Breast epithelium (tissue), 3 donors: ENCODE measurements around the gene TENM4.

Experiments used
- POLR2A ChIP-seq: fragments of 450-650 bp; IDR thresholded peaks from one replicate; pipeline ENCODE4 v1.6.1; 2016; ENCODE audit warnings: antibody characterized with exemption, mild to moderate bottlenecking, moderate library complexity
- TF ChIP-seq, protein P1 (sequence below), 3 donors: fragments of 450-650 bp; IDR thresholded peaks; one replicate each; pipeline ENCODE4 v1.5.1; 2016 to 2017; ENCODE audit warnings: antibody characterized with exemption in 3 of 3, mild to moderate bottlenecking in 3 of 3, moderate library complexity in 3 of 3

DNA sequence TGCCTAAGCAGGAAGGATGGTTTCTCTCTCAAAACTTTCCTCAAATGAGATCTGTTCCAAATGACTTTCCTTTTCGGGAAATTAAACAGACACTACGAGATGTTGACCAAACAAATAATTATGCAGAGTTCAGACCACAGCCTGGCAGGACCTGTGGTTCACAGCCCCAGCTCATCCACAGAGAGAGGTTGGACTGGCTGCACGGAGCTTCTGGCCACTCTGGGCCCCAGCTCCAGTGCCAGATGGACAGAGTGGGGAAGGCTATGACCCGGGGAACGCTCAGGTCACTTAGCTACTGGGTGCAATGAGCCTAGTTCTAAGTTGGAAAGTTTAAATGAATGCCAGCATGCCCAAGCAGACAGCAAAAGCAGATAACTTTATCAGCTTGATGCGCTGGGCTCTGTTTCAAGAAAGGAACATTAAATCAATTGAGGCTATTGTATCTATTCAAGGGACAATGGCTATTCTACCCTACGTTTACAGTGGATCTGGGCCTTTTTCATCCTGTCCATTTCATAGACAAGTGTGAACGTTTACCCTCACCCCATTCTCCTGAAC, 710.5 kb downstream of the TENM4 start:
- TF ChIP-seq, protein P1, sequence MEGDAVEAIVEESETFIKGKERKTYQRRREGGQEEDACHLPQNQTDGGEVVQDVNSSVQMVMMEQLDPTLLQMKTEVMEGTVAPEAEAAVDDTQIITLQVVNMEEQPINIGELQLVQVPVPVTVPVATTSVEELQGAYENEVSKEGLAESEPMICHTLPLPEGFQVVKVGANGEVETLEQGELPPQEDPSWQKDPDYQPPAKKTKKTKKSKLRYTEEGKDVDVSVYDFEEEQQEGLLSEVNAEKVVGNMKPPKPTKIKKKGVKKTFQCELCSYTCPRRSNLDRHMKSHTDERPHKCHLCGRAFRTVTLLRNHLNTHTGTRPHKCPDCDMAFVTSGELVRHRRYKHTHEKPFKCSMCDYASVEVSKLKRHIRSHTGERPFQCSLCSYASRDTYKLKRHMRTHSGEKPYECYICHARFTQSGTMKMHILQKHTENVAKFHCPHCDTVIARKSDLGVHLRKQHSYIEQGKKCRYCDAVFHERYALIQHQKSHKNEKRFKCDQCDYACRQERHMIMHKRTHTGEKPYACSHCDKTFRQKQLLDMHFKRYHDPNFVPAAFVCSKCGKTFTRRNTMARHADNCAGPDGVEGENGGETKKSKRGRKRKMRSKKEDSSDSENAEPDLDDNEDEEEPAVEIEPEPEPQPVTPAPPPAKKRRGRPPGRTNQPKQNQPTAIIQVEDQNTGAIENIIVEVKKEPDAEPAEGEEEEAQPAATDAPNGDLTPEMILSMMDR (IDR thresholded peaks at IDR 0.05): no peak
- no peak for TF ChIP-seq POLR2A
